Coronary artery (tissue), 2 donors: ENCODE results near the gene FAM50A.

Experiments used
- DNase-seq: peaks from one replicate; pipeline ENCODE4 v3.0.0-alpha.2; 2017; ENCODE audit warnings: low spot score
- H3K27ac ChIP-seq, 2 donors: fragments of 200-600 bp; sonication (generic); one replicate each; pipeline ENCODE4 v1.5.1; 2016 to 2019
- H3K4me3 ChIP-seq: fragments of 200-600 bp; sonication (generic); 2 replicates; pipeline ENCODE4 v1.5.1; 2016; ENCODE audit warnings: mild to moderate bottlenecking, moderate library complexity
- TF ChIP-seq, protein P1 (sequence below): fragments of 200-600 bp; sonication (generic); IDR thresholded peaks from one replicate; pipeline ENCODE4 v1.5.1; 2019; ENCODE audit warnings: antibody characterized with exemption

The FAM50A gene

GRCh38 chrX:154481911-154482601 lies 38.1 kb downstream of the FAM50A start:
- TF ChIP-seq, protein P1, sequence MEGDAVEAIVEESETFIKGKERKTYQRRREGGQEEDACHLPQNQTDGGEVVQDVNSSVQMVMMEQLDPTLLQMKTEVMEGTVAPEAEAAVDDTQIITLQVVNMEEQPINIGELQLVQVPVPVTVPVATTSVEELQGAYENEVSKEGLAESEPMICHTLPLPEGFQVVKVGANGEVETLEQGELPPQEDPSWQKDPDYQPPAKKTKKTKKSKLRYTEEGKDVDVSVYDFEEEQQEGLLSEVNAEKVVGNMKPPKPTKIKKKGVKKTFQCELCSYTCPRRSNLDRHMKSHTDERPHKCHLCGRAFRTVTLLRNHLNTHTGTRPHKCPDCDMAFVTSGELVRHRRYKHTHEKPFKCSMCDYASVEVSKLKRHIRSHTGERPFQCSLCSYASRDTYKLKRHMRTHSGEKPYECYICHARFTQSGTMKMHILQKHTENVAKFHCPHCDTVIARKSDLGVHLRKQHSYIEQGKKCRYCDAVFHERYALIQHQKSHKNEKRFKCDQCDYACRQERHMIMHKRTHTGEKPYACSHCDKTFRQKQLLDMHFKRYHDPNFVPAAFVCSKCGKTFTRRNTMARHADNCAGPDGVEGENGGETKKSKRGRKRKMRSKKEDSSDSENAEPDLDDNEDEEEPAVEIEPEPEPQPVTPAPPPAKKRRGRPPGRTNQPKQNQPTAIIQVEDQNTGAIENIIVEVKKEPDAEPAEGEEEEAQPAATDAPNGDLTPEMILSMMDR, result no peak
- peak; percentile 69 for DNase-seq
- H3K4me3 ChIP-seq, result no peak overlapping the region
- H3K27ac ChIP-seq, result no peak overlapping the region

DNA sequence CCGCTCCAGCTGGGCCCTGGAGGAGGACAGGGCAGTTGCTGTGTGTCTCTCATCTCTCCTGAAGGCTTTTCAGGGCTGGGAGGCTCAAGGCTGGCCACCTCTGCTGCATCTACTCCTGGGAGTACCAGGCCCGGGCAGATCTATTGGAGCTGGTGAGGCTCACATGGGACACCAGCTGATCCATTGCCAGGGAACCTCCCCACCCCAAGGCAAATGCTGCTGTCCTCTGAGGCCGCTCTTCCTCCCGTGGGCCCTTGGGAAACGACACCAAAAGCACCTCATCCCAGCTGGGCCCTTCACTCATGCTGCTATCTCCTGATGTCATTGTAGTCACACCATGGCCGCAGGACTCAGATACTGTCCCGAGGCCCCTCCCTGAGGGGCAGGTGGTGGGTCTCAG lies 38.8 kb downstream of the FAM50A start:
- no peak overlapping the region for H3K27ac ChIP-seq
- DNase-seq, result peak; percentile 70
- TF ChIP-seq, protein P1, result no peak
- H3K4me3 ChIP-seq, result no peak overlapping the region

DNA sequence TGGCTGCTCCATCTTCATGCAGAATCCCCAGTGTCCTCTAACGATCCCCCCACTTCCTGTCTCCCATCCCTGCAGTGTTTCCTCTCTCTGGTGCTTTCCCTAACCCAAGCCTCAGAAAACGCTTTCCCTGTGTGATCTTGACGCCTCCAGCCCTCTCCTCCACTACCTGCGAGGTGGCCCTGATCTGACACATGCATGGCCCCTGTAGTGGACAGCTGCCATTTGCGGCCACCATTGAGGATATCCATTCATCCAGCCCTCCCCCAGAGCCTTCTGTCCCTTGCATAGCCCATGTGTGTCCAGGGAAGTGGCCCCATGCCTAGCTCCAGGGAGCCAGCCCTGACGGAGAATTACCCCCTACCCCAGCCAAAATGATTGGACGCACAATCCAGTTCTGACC lies 39.4 kb downstream of the FAM50A start:
- TF ChIP-seq, protein P1, result no peak
- Histone ChIP-seq H3K4me3 (no peak overlapping the region), H3K27ac (no peak overlapping the region)
- DNase-seq, result peak; percentile 67

DNA sequence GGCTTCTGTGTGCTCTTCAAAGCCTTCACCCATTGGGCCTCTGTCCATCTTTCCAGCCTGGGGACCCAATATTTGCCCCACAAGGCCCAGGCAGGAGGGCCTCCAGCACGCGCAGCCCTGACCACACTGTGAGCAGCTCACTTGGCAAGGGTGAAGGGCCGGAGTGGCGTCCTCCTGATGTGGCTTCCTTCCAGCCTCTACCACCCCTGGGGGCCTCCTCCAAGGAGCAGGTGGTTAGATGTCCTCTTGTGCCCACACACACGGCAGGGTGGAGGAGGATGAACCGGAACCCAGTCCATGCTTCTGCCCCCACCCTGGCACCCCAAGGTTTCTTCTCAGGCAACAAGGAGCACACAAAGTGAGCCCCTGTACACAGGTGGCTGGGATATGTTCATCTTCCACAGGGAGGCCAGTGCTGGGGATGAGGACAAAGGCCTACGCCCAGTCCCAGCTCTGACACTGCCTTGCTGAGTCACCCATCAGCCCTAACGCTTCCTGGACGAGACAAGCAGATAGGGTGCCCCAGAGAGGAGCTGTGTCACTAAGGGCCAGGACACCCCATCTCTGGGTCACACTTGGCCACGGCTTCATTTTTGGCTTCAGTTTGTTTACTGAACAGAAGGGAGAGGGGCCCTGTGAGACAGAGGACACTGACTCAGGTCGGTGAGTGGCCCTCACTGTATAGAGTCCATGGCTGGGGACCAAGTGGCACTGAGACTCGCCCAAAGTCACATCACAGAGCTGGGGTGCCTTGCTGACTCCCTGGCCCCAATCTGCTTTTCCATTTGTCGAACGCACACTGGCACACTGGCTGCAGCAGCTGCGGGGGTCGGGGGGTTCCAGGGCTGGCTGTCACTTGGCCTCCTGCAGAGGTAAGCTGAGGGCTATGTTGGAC lies 40.6 kb downstream of the FAM50A start:
- Histone ChIP-seq H3K27ac (peak overlapping the region in 1 of 2 donors; percentile 5), H3K4me3 (no peak overlapping the region)
- no peak for DNase-seq
- TF ChIP-seq, protein P1, result no peak

GRCh38 chrX:154485150-154486051 lies 41.5 kb downstream of the FAM50A start:
- peak overlapping the region in 1 of 2 donors; percentile 90 for H3K27ac ChIP-seq
- TF ChIP-seq, protein P1, result no peak
- DNase-seq, result peak; percentile 71
- H3K4me3 ChIP-seq, result peak overlapping the region; percentile 85

GRCh38 chrX:154486052-154486395 lies 42.1 kb downstream of the FAM50A start:
- H3K4me3 ChIP-seq, result peak overlapping the region; percentile 85
- TF ChIP-seq, protein P1, result no peak
- DNase-seq, result no peak
- H3K27ac ChIP-seq, result peak overlapping the region in 1 of 2 donors; percentile 90
